GM08714 (cell line): Measurements from ENCODE around the gene RTP4.
A peak's percentile ranks its signal among the peaks of the same experiment; 100 is the strongest.

ENCODE experiments used
- H3K4me3 ChIP-seq: fragments of 200-500 bp; sonication (Bioruptor generic); 2 replicates; pipeline ENCODE4 v1.5.1; 2014; ENCODE audit warnings: mild to moderate bottlenecking, low read length, inconsistent platforms
- ZNF274 ChIP-seq: IDR thresholded peaks from 2 replicates; pipeline ENCODE4 v1.6.1; 2012; ENCODE audit warnings: mild to moderate bottlenecking, low read depth, low read length

Gene RTP4, protein sequence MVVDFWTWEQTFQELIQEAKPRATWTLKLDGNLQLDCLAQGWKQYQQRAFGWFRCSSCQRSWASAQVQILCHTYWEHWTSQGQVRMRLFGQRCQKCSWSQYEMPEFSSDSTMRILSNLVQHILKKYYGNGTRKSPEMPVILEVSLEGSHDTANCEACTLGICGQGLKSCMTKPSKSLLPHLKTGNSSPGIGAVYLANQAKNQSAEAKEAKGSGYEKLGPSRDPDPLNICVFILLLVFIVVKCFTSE

DNA sequence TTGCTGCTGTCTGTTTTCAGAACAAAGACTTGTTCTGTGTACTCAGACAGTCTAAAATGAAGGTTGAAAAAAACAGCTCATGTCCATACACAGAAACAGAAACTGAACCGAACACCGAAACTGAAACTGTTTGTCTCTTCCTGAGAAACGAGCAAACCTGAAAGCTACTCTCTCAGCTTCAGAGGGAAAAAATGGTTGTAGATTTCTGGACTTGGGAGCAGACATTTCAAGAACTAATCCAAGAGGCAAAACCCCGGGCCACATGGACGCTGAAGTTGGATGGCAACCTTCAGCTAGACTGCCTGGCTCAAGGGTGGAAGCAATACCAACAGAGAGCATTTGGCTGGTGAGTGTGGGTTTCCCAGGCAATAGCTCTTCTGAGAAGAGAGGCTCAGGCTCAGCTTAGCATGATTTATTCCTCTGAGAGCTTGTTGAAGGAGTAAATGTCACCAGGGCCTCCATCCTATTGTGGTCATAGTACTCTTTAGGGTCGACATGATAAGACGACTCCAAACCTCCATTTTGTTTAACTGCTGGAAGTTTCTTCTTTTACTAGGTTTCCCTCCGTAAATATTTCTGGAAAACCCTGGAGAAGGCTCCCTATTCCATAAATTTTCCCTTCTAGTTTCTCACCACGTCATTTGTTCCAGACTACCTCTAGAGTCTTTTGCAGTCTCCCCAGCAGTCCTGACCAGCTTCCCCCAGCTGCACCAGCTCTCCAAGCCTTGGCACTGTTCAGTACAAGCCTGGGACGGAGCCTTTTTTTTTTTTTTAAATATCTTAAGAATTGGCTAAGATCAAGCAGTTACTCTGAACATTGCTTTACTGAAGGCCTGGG, at the start of gene RTP4:
Gene RTP4, plus strand, starts transcription at position 135 of the 838 bp plus-strand sequence. Its CDS starts 57 bp downstream, at position 192.
- no peak for TF ChIP-seq ZNF274
- peak within 1 kb of the TSS; percentile 99 for H3K4me3 ChIP-seq

DNA sequence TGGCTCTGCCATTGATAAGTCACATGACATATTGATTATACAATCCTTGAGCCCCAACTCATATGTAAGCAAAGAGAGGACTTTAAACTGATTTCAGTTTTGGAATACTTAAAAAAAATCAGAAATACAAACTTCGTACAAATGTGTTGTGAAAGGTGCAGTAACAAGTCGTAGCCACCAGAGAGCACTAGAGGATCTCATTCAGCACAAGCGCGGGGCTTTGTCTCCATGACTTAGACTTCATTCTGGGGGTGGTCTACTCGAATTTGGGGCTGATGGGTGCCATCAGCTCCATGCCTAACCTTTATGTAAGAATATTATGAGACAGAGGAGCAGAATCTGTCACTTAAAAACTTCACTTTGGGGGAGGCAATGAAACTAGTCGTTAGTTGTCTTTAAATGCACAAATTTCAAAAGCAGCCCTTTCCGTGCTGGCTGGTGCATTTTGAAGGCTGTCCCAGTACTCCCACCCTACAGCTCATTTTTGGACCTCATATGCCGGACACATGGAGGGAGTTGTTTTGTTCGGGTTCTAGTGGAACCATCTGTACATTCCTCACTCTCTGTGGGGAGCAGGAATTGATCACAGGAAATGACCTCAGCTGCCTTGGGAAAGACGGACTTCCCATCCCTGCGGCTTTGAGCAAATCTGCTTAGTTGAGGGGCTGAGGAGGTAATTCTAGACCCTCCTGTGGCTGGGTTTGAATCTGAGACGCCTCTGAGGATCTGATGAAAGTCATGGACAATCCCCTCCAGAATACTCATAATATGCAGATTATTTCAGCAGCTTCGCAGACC, 49.2 kb upstream of the RTP4 start:
- no peak for TF ChIP-seq ZNF274
- no peak overlapping the region for H3K4me3 ChIP-seq

DNA sequence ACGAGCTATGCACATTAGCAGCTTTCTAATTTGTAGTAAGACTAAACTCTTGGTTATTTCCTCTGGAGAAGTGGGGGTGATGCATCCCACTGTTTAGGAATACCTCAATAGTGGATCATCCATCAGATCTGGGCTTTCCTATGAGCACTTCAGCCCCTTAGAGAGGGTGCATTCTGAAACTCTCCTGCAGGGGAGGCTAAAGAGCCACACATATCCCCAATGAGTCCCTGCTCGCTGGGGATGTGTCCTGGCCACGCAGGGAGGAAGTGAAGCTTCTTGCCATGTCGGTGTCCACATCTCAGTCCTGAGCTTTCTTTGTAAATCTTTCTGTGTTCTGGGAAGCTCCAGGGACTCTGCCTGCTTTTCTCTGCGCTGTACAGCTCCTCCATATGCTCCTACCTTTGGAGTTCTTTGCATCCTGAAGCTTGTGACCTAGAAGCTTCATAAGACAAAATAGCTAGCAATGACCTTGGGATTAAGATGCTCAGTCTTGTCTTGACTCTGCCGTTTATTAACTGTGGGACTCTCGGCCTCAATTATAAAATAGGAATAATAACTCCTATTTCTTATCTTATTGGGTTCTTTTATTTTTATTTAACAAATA, 48.4 kb upstream of the RTP4 start:
- no peak for TF ChIP-seq ZNF274
- no peak overlapping the region for H3K4me3 ChIP-seq

DNA sequence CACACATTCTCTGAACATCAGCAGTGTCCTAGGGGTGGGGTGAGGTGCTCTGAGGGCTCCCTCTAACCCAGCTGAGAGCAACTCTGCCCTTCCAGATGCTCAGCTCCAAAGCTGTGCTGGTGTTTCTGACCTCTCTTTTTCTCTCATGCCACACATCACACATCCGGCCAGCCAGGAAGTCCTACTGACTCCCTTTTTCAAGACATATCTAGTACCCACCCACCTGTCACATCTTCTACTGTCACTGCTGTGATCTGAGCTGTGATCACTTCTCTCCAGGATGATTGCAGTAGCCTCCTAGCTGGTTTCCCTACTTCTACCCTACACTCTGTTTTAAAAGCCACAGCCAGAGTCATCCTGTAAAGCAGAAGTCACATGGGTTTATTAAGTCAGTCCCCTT, 46.4 kb upstream of the RTP4 start:
- TF ChIP-seq ZNF274, result no peak
- H3K4me3 ChIP-seq, result no peak overlapping the region

DNA sequence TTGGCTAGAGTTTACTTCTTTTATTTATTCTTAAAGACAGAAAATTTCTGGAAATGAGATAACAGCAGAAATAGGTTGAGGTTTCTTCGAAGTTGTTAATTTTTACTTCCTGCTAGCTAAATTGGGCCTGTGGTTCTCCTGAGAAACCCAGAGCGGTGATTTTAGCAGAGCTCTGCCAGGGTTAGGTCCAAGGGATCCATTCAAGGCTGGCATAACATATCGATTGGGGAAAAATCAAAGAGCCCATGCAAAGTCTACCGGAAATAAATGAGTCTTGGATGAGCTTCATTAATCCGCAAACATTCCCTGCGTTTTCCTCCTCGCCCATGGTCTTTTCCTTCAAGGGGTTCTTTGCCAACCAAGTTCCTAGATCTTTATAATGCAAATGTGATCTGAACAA, 45.9 kb upstream of the RTP4 start:
- no peak for TF ChIP-seq ZNF274
- no peak overlapping the region for H3K4me3 ChIP-seq

DNA sequence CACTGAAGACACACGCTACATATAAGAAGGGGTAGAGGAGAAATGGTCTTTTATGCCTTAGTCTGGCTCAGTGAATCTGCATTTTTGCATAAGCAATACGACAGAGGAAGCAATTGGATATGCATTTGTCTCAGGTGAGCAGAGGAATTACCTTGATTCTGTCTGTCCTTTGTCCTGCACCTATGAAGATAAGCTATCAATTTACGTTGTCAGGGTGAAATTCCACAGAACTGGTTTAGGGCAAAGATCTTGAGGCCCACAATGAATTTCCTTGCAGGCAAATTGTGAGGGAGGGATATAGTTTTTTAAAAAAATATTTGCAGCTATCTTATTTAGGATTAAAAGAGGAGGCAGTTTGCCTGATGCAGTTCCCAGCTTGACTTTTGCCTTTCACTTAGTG, 45.1 kb upstream of the RTP4 start:
- H3K4me3 ChIP-seq, result no peak overlapping the region
- no peak for TF ChIP-seq ZNF274

DNA sequence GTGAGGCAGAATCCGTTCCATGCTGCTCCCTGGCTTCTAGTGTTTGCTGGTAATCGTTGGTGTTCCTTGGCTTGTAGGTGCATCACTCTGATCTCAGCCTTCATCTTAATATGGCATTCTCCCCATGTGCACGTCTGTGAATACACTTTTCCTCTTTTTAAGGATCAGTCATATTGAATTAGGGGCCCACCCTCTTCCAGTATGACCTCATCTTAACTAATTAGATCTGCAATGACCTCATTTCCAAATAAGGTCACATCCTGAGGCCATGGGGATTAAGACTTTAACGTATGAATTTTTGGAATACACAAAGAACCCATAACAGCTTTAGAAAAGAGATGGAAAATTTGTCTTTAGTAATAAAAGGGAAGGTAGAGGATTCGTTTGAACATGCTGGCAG, 42.6 kb upstream of the RTP4 start:
- TF ChIP-seq ZNF274, result no peak
- no peak overlapping the region for H3K4me3 ChIP-seq

DNA sequence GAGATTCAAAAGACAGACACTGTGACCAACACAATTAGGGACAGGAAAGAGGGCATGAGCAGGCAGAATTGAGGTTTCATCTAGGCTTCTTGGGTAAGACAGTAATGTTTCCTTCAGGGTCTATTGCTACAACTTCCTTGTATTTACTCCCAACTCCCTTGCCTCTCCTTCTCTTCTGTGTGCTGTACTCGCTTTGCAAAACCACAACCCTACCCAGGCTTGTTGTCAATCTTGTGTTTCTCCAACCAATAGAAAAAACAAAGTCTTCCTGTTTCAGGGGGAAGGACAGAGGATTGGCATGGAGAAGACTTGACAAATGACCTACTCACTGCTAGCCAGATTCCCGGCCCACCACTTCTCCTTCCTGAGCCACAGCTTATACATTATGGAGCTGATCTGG, 40.3 kb upstream of the RTP4 start:
- H3K4me3 ChIP-seq, result no peak overlapping the region
- TF ChIP-seq ZNF274, result no peak

DNA sequence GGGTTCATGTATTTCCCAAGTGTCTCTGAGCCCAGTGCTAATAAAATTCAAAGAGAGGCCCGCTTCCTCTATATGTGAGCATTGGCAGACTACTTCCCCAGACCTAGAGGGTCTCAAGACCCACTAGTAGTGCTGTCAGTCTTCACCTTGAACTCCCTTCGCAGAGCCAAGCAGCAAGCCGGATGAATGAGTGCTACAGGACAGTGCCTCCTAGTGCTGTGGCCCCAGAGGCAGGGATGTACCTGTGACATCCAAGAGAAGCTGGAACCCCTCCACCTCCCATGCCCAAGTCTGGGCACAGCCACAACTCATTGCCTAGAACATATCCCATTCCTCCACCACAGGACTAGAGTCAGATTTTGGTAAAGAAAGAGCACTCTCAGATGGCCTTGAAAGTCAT, 39.5 kb upstream of the RTP4 start:
- no peak overlapping the region for H3K4me3 ChIP-seq
- no peak for TF ChIP-seq ZNF274

DNA sequence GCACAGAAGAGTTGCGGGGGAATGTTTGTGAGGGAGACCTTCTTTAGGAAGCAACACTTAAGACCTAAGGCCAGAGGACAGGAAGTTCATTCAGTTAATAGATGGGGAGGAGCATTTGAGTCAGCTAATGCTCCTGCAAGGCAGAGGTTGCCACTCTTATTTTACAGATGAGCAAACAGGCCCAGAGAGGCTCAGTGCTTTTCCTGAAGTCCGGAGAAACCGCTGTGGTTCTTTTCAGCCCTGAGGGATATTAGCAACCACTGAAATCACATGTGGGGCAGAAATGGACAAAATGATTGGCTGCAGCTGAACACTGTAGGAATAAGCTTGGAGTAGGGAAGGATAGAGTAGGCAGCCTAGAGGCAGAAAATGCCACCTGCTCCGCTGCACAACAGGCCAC, 33.3 kb upstream of the RTP4 start:
- TF ChIP-seq ZNF274, result no peak
- H3K4me3 ChIP-seq, result no peak overlapping the region

DNA sequence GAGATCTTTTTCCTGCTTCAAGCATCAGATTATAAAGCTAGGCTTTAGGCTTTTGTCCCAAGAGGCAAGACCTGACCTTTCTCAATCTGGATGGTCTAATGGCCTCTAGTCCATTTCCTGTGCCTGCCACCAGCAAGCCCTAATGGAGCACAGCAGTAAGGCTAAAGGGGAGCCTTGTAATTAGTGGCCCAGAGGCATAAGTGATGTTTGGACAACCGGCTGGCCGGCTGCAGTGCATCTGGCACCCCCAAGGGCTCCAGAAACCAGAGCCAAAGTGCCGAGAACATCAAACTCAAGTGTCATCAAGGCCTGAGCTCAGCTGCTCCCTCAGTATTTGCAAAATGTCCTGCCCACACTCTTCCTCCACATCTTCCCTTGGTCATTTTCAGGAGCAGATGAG, 31.9 kb upstream of the RTP4 start:
- TF ChIP-seq ZNF274, result no peak
- no peak overlapping the region for H3K4me3 ChIP-seq

DNA sequence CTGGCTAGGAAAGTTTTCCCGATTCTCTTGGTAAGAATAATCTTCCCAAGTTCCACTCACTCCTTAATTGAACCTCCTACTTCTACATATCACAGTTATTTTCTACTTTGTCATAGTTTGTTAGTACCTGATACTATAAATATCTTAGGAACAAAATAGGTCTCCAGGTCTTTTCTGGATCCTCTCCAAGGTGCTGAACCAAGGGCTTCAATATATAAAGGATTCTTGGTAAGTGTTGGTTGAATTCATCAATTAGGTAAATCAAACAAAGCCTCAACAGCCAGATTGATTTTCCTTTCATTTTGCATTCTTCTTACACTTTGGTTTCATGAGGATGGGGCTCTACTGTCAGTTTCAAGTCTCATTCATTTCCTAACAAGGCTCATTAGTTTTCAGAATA, 27.6 kb upstream of the RTP4 start:
- TF ChIP-seq ZNF274, result no peak
- H3K4me3 ChIP-seq, result no peak overlapping the region

DNA sequence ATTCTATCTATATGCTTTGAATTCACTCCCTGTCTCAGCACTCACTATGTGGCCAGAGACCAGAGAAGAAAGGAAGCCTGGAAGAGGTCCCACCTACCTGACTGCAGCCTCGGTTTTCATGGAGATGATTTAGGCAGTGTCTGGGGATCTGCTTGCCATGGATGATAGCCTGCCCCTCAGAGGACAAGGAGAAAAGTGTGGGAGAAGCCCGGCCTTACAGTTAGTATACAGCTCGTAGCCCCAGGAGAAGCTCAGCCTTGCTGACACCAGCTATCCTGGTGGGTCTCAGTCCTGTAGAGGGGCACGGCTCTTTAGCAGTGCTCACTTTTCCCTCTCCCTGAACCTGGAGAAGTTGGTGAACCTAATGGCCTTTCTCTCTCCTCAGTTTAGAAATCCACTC, 25.9 kb upstream of the RTP4 start:
- H3K4me3 ChIP-seq, result no peak overlapping the region
- TF ChIP-seq ZNF274, result no peak

DNA sequence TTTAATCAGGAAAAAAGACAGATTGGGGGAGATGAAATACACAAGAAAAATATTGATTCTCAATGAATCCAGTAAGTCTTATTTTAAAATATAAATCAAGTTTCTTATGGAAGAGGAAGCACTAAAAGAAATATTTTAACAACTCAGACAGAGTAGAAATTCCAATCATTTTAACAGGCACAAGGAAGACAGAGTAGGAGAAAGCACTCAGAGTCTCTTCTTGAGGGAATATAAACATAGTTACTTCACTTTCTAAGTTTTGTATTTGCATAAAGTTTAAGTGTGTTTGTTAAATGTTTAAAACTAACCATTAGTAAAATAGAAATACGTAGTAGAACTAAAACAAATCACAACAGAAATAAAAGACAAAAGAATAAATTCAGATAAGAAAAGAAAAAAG, 24.5 kb upstream of the RTP4 start:
- TF ChIP-seq ZNF274, result no peak

More for the DNA sequence above, 24.5 kb upstream of the RTP4 start:
- H3K4me3 ChIP-seq, result no peak overlapping the region
